GM23338 (cell line): Measurements from ENCODE around the gene MEGF11.

Experiments used
- CREB1 ChIP-seq: fragments of 250-450 bp; sonication (Bioruptor Pico); IDR thresholded peaks from 2 replicates; pipeline ENCODE4 v1.5.0; 2020; ENCODE audit warnings: low read depth, mild to moderate bottlenecking, moderate library complexity
- EZH2 ChIP-seq: fragments of 200-600 bp; sonication (generic); IDR thresholded peaks from one replicate; pipeline ENCODE4 v1.8.0; 2017; ENCODE audit warnings: antibody characterized with exemption, mild to moderate bottlenecking, low read depth; ENCODE audit not compliant: unreplicated experiment
- EZH2phosphoT487 ChIP-seq: fragments of 200-600 bp; sonication (generic); IDR thresholded peaks from one replicate; pipeline ENCODE4 v1.8.1; 2018; ENCODE audit warnings: antibody characterized with exemption; ENCODE audit not compliant: unreplicated experiment
- JUNB ChIP-seq: IDR thresholded peaks from one replicate; pipeline ENCODE4 v1.6.1; 2016; ENCODE audit warnings: antibody characterized with exemption; ENCODE audit not compliant: unreplicated experiment
- POLR2AphosphoS5 ChIP-seq: IDR thresholded peaks from 2 replicates; pipeline ENCODE4 v1.6.1; 2016; ENCODE audit warnings: antibody characterized with exemption, low read depth
- REST ChIP-seq: IDR thresholded peaks from one replicate; pipeline ENCODE4 v1.6.1; 2018; ENCODE audit warnings: antibody characterized with exemption; ENCODE audit not compliant: unreplicated experiment
- STAT1 ChIP-seq: IDR thresholded peaks from one replicate; pipeline ENCODE4 v1.6.1; 2016; ENCODE audit warnings: antibody characterized with exemption; ENCODE audit not compliant: unreplicated experiment
- TF ChIP-seq, protein P1 (sequence below), 2 experiments: fragments of 200-600 bp in 1 of 2; sonication (generic) in 1 of 2; conservative IDR thresholded peaks; 2 replicates each; pipeline versions ENCODE4 v1.5.1 to v1.6.1; 2016 to 2017; ENCODE audit warnings: antibody characterized with exemption in 2 of 2, low read depth in 2 of 2, mild to moderate bottlenecking in 2 of 2, moderate library complexity in 1 of 2

- TF ChIP-seq, protein P1, sequence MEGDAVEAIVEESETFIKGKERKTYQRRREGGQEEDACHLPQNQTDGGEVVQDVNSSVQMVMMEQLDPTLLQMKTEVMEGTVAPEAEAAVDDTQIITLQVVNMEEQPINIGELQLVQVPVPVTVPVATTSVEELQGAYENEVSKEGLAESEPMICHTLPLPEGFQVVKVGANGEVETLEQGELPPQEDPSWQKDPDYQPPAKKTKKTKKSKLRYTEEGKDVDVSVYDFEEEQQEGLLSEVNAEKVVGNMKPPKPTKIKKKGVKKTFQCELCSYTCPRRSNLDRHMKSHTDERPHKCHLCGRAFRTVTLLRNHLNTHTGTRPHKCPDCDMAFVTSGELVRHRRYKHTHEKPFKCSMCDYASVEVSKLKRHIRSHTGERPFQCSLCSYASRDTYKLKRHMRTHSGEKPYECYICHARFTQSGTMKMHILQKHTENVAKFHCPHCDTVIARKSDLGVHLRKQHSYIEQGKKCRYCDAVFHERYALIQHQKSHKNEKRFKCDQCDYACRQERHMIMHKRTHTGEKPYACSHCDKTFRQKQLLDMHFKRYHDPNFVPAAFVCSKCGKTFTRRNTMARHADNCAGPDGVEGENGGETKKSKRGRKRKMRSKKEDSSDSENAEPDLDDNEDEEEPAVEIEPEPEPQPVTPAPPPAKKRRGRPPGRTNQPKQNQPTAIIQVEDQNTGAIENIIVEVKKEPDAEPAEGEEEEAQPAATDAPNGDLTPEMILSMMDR (conservative IDR thresholded peaks at IDR 0.05; ENCODE audit: low read depth in 2 of 2), result no peak
- TF ChIP-seq POLR2AphosphoS5 (no peak), STAT1 (no peak), EZH2phosphoT487 (no peak), EZH2 (no peak), CREB1 (CRISPR knock-in tag) (no peak), JUNB (no peak), REST (no peak)
Measured at GRCh38 chr15:65936282-65936681, 317.3 kb downstream of the MEGF11 start.
